IMR-90 (cell line): ENCODE results near the gene CIRBP. TPM values are rescaled to one million over a fixed set of nuclear protein-coding genes. Genes with fewer than 3 reads are reported as not detected.

Experiments used
- ATAC-seq: fragments of 200-7000 bp; cut with Tn5 transposase; 2 replicates; pipeline ENCODE4 v1.9.1; 2020; ENCODE audit warnings: low read depth, mild to moderate bottlenecking, moderate library complexity
- BruUV-seq: library from RNA; stranded (reverse); fragments of 400-500 nt; replicated peaks from 2 replicates; lab custom pipeline; 2021; lab: Mats Ljungman, UMichigan
- CTCF ChIA-PET: fragments of 300-600 bp; formaldehyde crosslinking; extraction: SDS; loops from one replicate; lab custom pipeline; 2021; ENCODE audit warnings: antibody characterized with exemption; lab: Yijun Ruan, JAX
- POLR2A ChIA-PET: fragments of 300-600 bp; sonication (Branson Sonifier 250); formaldehyde crosslinking; loops from one replicate; lab custom pipeline; 2022; ENCODE audit warnings: antibody characterized with exemption; ENCODE audit not compliant: unreplicated experiment; lab: Charles Lee
- DNase-seq: peaks from one replicate; pipeline ENCODE4 v3.0.0; 2013
- H2AFZ ChIP-seq: replicated peaks from 2 replicates; pipeline ENCODE3; 2013; ENCODE audit warnings: low read length, mild to moderate bottlenecking; ENCODE audit not compliant: poor library complexity
- H2AK5ac ChIP-seq: 2 replicates; pipeline ENCODE4 v1.6.1; 2013; ENCODE audit warnings: low read depth, low read length, inconsistent platforms
- H2AK9ac ChIP-seq: replicated peaks from 2 replicates; pipeline ENCODE3; 2013; ENCODE audit warnings: mild to moderate bottlenecking, low read depth, low read length, moderate library complexity; ENCODE audit not compliant: poor library complexity
- H2BK120ac ChIP-seq: 2 replicates; pipeline ENCODE4 v1.6.1; 2013; ENCODE audit warnings: low read depth, low read length, inconsistent platforms
- H2BK15ac ChIP-seq: 3 replicates; pipeline ENCODE4 v1.6.1; 2013; ENCODE audit warnings: low read depth, low read length, inconsistent platforms
- H2BK20ac ChIP-seq: 2 replicates; pipeline ENCODE4 v1.6.1; 2013; ENCODE audit warnings: low read depth, mild to moderate bottlenecking, inconsistent platforms, low read length, moderate library complexity
- H2BK5ac ChIP-seq: 2 replicates; pipeline ENCODE4 v1.6.1; 2013; ENCODE audit warnings: mild to moderate bottlenecking, low read depth, low read length, inconsistent platforms; ENCODE audit not compliant: poor library complexity, severe bottlenecking
- H3K14ac ChIP-seq: replicated peaks from 2 replicates; pipeline ENCODE4 v1.6.1; 2013; ENCODE audit warnings: low read depth, low read length, inconsistent platforms
- H3K18ac ChIP-seq: 2 replicates; pipeline ENCODE4 v1.6.1; 2013; ENCODE audit warnings: low read depth, low read length, control low read depth
- H3K23ac ChIP-seq: 2 replicates; pipeline ENCODE4 v1.6.1; 2013; ENCODE audit warnings: low read depth, low read length, inconsistent platforms
- H3K27ac ChIP-seq: 2 replicates; pipeline ENCODE4 v1.5.1; 2013; ENCODE audit warnings: mild to moderate bottlenecking, control low read depth, low read length; ENCODE audit not compliant: insufficient read depth
- H3K27me3 ChIP-seq: 2 replicates; pipeline ENCODE4 v1.6.1; 2013; ENCODE audit warnings: low read length; ENCODE audit not compliant: control insufficient read depth, insufficient read depth
- H3K36me3 ChIP-seq: 2 replicates; pipeline ENCODE4 v1.6.1; 2013; ENCODE audit warnings: low read length, mixed read lengths; ENCODE audit not compliant: control insufficient read depth, insufficient read depth
- H3K4ac ChIP-seq: 2 replicates; pipeline ENCODE4 v1.6.1; 2013; ENCODE audit warnings: low read depth, low read length, inconsistent platforms
- H3K4me1 ChIP-seq: 2 replicates; pipeline ENCODE4 v1.6.1; 2013; ENCODE audit warnings: low read length, mixed read lengths; ENCODE audit not compliant: control insufficient read depth, insufficient read depth
- H3K4me2 ChIP-seq: 2 replicates; pipeline ENCODE4 v1.6.1; 2013; ENCODE audit warnings: low read depth, mild to moderate bottlenecking, control low read depth, low read length, moderate library complexity
- H3K4me3 ChIP-seq: 2 replicates; pipeline ENCODE4 v1.5.1; 2013; ENCODE audit warnings: low read depth, mild to moderate bottlenecking, control low read depth, low read length, moderate library complexity; ENCODE audit not compliant: insufficient read depth
- H3K56ac ChIP-seq: 2 replicates; pipeline ENCODE4 v1.6.1; 2013; ENCODE audit warnings: low read length, inconsistent platforms; ENCODE audit not compliant: insufficient read depth; ENCODE audit errors: extremely low read depth
- H3K79me1 ChIP-seq, 2 experiments: 2 replicates each; pipeline ENCODE4 v1.6.1; 2013; ENCODE audit warnings: low read length in 2 of 2, inconsistent platforms in 1 of 2, low read depth in 1 of 2
- H3K9ac ChIP-seq: 2 replicates; pipeline ENCODE4 v1.6.1; 2013; ENCODE audit warnings: low read depth, low read length, control low read depth
- H3K9me1 ChIP-seq: 2 replicates; pipeline ENCODE4 v1.6.1; 2013; ENCODE audit warnings: low read length, inconsistent platforms; ENCODE audit not compliant: insufficient read depth
- H3K9me3 ChIP-seq: 2 replicates; pipeline ENCODE4 v1.6.1; 2013; ENCODE audit warnings: low read length; ENCODE audit not compliant: control insufficient read depth, insufficient read depth
- H4K20me1 ChIP-seq: 2 replicates; pipeline ENCODE4 v1.6.1; 2013; ENCODE audit warnings: low read length, inconsistent platforms; ENCODE audit not compliant: insufficient read depth
- H4K5ac ChIP-seq: 2 replicates; pipeline ENCODE4 v1.6.1; 2013; ENCODE audit warnings: mild to moderate bottlenecking, low read depth, low read length, control low read depth
- H4K8ac ChIP-seq, 2 experiments: 2 replicates each; pipeline ENCODE4 v1.6.1; 2013; ENCODE audit warnings: low read depth in 2 of 2, low read length in 2 of 2, control low read depth in 1 of 2, inconsistent platforms in 1 of 2
- H4K91ac ChIP-seq: 2 replicates; pipeline ENCODE4 v1.6.1; 2013; ENCODE audit warnings: low read depth, low read length, inconsistent platforms; ENCODE audit not compliant: insufficient read depth
- CTCF ChIP-seq: conservative IDR thresholded peaks from 2 replicates; pipeline ENCODE4 v1.5.1; 2012; ENCODE audit warnings: mild to moderate bottlenecking, low read depth, low read length, improper control_type of control experiment
- MAZ ChIP-seq: IDR thresholded peaks from 2 replicates; pipeline ENCODE4 v1.6.1; 2012; ENCODE audit warnings: low read depth, mild to moderate bottlenecking, low read length, improper control_type of control experiment, moderate library complexity, borderline replicate concordance
- WGBS, 2 experiments: methylation state at CpG; one replicate each; pipeline versions ENCODE4 v1.1.5 to v1.1.7; 2013; ENCODE audit warnings: missing lambda C conversion rate in 2 of 2; ENCODE audit not compliant: insufficient read length in 1 of 2; ENCODE audit errors: extremely low coverage in 2 of 2; 5-methylcytosine and 5-hydroxymethylcytosine counted together
- dilution Hi-C: fragments of 300-500 bp; cut with HindIII; formaldehyde crosslinking; loops from one replicate; pipeline ENCODE4 v1.14.3; 2018; ENCODE audit warnings: low sequenced_read_pairs; ENCODE audit not compliant: unreplicated experiment
- in situ Hi-C: fragments of 300-500 bp; cut with MboI; formaldehyde crosslinking; loops from 3 replicates; pipeline ENCODE4 v1.14.3; 2019; ENCODE audit warnings: low sequenced_read_pairs, inconsistent platforms, mixed read lengths
- intact Hi-C: fragments of 100-400 bp; cut with micrococcal nuclease; formaldehyde crosslinking; loops from 2 replicates; pipeline ENCODE4 v1.10.0; 2022
- polyA plus RNA-seq, 3 experiments: library from polyadenylated mRNA; depleted of rRNA; stranded (reverse); fragments of >200 nt; gene quantifications; 2 replicates each; pipeline ENCODE4 v1.2.3, GENCODE V29; 2012; ENCODE audit warnings: low replicate concordance in 1 of 3
- total RNA-seq: library from RNA; depleted of rRNA; stranded (reverse); fragments of >200 nt; gene quantifications from 2 replicates; pipeline ENCODE4 v1.2.3, GENCODE V29; 2012

Gene CIRBP
- total and polyA plus RNA-seq, 2 of the 4 experiments (the other 2 are of a cell fraction): 299 to 542 TPM

GRCh38 chr19:1311543-1312091, 42.5 kb downstream of the CIRBP start:
- H2AFZ ChIP-seq: no peak overlapping the region
- H3K9me3 ChIP-seq: no peaks in the 10 kb centered on the region
- POLR2A ChIA-PET: no interaction called here
- dilution Hi-C loops (no loop called here), intact Hi-C loops (no loop called here), in situ Hi-C loops (no loop called here)
- no peak overlapping the region for H4K8ac ChIP-seq
- no peak overlapping the region for H3K14ac ChIP-seq
- H3K36me3 ChIP-seq: no peaks in the 10 kb centered on the region
- no peaks in the 10 kb centered on the region; the same call in 1 of the 2 replicates for H3K4me1 ChIP-seq
- H3K4me2 ChIP-seq: no peak overlapping the region
- no peak overlapping the region for H4K5ac ChIP-seq
- CTCF ChIA-PET: no interaction called here
- H2BK5ac ChIP-seq: no peak overlapping the region
- BruUV-seq: no TSS peak
- no peak overlapping the region for H3K18ac ChIP-seq
- no peak overlapping the region for H3K9ac ChIP-seq
- peaks cover 17% of the 10 kb centered on the region for H3K27me3 ChIP-seq
- H3K56ac ChIP-seq: no peak overlapping the region
- no peak overlapping the region for H3K4me3 ChIP-seq
- H4K20me1 ChIP-seq: no peaks in the 10 kb centered on the region; the same call in 1 of the 2 replicates
- H3K4ac ChIP-seq: no peak overlapping the region
- no peak overlapping the region for H3K23ac ChIP-seq
- H2BK120ac ChIP-seq: no peak overlapping the region
- DNase-seq: no peak
- no peaks in the 10 kb centered on the region for H3K9me1 ChIP-seq
- no peak overlapping the region for H3K27ac ChIP-seq
- no peak overlapping the region for H4K91ac ChIP-seq
- no peak overlapping the region for H2AK9ac ChIP-seq
- no peaks in the 10 kb centered on the region for H3K79me1 ChIP-seq
- TF ChIP-seq MAZ: no peak
- TF ChIP-seq CTCF: no peak
- H2AK5ac ChIP-seq: no peak overlapping the region
- no peak for ATAC-seq
- 20% methylated on average over 1 of the region's 21 CpGs; no CpG with 5 or more reads in 1 of the 2 experiments for WGBS, 2 experiments
- no peak overlapping the region for H2BK15ac ChIP-seq
- H2BK20ac ChIP-seq: no peak overlapping the region
